HG02885 (cell line): Measurements from ENCODE around the gene SLC49A3.
A peak's percentile ranks its signal among the peaks of the same experiment; 100 is the strongest.
"Not testable (repeated sequence)": the region's sequence is repeated elsewhere in the genome, so short reads cannot be mapped to it uniquely, and the experiment has no call there.

Experiments
- ATAC-seq: cut with Tn5 transposase; IDR thresholded peaks from one replicate; pipeline ENCODE4 v1.9.1; 2021; ENCODE audit warnings: mild to moderate bottlenecking; ENCODE audit not compliant: unreplicated experiment, poor library complexity

Gene SLC49A3

DNA sequence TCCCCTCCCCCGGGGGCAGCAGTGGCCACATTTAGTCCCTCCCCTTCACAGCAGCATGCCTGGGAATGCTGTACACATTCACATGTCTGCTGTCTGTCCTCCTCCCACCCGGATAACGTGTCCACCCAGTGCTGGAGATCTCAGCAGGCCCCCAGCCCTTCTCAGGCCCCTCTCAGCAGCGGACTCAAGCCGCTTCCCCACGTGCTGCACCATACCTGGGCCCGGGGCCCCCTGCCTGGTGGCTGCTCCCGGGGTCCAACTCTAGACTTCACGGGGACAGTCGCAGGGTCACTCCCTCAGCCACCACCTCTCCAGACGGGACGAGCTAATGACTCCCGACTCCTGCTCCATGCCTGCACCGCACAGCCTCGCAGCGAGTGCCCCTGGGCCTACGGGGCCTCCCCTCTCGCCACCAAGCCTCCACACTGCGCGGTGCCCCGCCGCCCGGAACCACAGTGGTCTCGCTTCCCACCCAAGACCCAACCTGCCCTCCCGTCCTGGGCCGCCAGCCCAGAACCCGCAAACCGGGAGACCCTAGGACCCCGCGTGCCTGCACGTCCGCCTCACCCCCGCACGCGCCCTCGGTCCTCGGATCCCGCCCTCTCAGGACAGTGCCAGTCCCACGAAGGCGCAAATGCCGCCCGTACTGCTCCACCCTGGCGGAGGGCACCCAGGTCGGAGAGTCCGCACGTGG is 15.4 kb upstream of the SLC49A3 start:
- ATAC-seq: no peak

DNA sequence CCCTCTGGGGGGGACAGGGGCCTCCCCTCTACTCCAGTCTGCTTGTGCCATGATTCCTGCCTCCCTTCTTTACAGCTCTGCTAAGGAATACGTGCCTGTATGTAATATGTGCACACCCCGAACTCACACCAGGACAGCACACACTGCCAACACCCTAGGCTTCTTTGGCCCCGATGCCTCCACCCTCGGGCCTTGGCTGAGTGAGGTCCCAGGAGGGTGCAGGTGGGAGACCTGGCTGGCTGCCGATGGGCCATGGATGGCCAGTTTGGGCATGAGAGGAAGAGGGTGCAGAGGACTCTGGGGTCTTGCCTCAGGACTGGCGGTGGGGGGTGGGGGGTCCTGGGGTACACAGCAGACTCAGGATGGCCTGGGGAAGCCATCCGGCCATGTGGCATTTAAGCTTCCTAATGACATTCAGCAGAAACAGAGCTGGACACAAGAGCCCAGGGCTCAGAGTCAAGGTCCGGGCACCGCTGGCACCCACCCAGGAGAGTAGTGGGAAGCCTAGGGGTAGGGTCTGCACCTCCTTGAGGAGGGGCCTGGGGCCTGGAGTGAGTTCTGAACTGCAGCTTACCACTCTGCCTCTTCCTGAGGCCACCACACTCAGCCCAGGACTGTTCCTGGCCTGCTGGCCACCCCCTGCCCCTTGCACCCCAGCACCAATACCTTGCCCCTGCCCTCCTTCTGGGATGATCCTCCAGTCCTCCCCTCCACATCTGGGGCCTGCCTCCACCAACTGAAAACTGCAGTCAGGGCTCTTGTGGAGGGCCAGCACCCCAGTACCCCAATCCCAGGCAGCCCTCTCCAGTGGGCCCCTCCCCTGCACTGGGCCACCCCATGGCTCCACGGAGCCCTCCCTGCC is 14.6 kb upstream of the SLC49A3 start:
- ATAC-seq: no peak

DNA sequence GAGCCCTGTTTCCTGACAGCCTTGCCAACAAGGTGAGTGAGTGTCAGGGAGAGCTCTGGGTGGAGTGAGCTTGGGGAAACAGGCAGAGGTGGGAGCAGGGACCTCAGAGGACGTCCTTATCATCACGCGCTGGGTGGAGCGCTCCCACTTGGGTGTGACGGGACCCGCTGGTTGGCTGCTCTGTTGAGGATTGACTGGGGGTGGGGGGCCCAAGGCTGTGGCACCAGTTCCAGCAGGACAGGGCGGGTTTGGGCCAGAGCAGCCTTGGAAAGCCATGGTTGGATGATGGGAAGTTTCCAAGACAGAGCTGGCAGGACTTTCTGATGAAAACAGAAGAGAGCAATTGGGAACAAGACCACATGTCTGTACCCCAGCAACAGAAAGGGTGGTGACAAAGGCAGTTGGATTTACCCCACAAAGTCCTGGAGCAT is 13.7 kb upstream of the SLC49A3 start:
- no peak for ATAC-seq

DNA sequence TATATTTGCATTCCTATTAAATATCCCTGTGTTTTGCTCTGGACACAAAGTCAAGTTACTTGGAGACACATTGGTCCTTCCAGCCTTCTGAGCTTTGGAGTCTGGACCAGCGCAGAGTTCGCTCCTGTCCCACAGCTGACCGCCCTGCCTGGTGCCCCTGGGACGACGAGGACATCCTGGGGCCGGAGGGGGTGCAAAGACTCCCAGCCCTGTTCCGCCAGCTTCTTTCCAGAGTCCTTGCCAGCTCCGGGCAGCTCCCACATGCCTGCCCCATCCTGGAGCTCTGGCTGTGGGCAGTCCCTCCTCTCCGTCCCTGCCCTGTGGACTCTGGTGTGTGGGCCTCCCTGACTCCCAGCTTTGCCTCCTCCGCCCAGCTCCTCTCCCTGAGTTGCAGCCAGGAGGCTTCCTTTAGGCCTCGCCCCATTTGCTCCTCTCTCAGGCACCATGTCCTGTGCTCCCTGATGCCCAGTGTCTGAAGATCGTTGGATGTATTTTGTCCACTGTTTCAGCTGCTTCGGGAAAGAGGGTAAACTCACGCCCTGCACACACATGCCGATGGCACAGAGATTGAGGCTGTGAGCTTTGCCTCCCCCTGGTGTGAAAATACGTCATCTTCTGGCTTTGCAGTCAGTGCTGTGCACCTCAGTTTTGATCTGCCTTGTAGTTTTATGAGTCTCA is 11.8 kb upstream of the SLC49A3 start:
- no peak for ATAC-seq

DNA sequence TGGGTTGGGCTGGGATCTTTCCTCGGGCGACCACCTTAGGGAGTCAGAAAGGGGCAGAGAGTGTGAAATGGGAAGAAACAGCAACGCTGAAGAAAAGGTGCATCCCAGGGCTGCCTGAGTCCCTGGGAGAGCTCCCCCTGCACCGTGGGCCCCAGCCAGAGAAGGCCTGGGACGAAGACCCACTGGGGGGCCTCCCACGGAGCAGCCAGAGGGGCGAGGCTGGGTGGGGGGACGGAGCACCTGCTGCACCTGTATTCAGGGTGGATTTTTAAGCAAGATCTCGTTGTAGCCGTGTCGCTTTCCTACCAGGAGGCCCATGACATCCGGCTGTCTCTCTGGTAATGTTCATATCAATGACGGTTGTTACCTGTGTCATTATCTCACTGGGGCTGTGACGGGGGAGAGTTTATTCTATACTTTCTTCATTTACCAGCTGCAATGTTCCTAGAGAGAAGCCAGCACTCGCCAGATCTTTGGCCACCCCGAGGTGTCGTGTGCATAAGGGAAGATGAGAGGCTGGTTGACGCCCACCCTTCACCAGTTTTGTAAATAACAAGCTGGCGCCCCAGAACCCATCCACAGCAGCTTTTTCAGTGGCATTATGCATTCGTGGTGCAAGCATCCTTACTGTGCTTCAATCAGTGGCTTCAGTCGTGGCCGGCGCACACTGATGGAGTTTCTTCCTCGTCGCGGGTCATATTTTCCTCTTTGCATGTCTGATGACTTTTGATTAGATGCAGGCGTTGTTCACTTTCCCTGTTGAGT is 11.0 kb upstream of the SLC49A3 start:
- no peak for ATAC-seq

DNA sequence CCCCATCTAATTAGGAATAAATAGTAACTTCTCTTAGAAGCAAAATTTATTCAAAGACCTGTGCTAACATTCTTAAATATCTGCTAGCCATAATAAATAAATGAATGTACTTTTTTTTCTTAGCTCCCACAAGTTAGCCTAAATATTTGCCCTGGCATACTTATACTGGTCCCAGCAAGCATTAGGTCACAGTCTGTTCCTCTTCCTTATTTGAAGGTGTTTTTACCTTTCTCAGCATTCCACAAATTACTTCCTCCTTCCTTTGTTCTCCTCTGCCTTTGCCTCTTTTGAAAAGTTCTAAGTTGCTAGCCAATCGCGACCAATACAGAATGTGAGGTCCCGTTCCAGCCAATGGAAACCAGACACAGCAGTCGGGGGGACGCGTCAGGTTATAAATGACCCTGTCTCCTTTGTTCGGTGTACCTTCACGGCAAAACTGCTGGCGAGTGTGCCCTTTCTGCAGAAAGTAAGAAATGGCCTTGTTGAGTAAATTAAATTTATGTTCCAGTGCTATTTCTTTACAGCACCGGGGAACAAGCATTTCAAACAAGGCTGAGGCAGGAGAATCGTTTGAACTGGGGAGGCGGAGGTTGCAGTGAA is 5.5 kb upstream of the SLC49A3 start:
- ATAC-seq: not testable (repeated sequence)

DNA sequence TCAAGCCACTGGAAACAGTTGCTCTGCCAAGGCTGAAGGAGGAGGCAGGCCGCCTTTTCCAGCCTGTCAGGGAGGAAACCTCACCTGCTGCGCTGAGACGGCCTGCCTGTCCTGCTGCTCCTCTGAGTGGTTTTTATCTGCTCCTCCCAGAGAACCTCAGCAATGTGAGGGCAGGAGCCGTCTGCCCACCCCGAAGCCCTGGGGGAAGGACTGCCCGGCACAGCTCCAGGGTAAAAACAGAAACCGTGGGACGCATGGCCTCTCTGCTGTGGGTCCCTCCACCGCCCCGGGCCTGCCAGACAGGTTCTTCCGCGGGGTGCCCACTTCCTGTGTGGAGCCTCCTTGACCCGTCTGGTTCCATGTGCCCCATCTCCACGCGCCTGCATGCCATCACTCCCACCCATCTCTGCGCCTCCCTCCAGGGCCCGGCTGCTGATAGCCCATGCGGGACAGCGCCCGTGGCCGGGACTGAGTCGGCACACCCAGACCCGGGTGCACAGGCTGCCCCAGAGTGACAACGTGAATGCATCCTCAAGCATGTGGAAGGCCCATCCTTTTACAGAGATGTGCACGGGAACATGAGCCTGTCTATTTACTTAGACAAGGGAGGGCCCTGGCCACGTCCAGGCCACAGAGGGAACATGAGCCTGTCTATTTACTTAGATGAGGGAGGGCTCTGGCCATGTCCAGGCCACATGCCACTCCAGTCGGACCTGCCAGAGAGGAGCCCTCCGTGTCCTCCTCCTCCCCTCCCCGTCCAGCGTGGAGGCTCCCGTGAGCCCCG is 4.0 kb upstream of the SLC49A3 start:
- ATAC-seq: no peak

DNA sequence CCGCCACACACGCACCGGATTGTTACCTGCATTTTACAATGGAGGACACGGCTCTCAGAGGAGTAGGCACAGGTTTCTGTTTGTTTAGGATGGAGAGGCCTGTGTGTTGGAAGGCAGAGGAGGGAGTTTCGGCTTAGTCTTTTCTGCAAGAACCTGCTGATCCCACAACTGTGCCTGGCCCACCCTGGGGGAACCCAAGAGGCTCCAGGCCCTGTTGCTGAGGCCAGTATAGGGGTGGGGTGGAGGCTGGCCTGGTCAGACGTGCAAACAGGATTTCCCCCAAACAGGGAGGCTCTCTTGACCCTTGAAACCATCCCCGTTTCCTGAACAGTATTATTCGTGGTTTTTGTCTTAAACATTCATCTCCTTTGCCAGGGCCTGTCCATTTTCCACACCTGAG is 772 bp upstream of the SLC49A3 start:
- no peak for ATAC-seq

DNA sequence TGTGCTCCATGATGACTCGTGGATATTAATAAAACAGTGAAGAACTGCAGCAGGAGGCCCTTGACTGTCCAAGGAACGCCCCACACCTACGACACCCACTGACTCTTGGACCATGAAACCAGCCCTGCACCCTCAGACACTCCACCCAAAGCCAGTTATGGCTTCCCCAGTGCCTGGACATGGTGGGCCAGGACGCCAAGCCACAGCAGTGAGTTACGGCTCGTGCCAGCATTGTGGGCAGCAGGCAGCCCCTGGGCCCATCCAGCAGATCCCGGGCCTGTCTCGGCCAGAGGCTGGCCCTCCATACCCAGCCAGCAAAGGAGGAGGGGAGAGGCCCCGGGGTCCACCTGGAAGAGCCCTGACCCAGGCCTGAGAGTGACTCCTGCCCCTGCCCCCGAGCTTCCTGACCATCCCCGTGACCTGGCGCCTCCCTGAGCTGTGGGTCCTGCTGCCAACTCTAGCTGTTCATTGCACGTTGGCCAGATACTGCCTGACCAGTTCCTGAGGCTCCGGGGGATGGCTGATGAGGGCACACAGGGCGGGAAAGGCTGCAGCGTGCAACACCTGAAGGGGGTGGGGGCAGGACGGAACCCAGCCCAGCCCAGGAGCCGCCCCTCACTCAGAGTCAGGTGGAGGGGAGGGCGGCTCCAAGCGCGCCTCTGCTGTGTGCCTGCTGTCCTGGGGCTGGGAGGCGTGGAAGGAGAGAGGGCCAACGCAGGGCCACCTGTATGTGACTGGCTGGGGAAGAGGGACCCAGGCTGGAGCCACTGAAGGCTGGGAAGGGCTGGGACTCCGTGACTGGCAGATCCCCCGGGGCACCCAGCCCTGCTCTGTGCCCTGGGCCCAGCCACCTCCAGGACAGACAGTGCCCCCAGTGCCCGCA is 739 bp downstream of the SLC49A3 start:
- ATAC-seq: no peak

DNA sequence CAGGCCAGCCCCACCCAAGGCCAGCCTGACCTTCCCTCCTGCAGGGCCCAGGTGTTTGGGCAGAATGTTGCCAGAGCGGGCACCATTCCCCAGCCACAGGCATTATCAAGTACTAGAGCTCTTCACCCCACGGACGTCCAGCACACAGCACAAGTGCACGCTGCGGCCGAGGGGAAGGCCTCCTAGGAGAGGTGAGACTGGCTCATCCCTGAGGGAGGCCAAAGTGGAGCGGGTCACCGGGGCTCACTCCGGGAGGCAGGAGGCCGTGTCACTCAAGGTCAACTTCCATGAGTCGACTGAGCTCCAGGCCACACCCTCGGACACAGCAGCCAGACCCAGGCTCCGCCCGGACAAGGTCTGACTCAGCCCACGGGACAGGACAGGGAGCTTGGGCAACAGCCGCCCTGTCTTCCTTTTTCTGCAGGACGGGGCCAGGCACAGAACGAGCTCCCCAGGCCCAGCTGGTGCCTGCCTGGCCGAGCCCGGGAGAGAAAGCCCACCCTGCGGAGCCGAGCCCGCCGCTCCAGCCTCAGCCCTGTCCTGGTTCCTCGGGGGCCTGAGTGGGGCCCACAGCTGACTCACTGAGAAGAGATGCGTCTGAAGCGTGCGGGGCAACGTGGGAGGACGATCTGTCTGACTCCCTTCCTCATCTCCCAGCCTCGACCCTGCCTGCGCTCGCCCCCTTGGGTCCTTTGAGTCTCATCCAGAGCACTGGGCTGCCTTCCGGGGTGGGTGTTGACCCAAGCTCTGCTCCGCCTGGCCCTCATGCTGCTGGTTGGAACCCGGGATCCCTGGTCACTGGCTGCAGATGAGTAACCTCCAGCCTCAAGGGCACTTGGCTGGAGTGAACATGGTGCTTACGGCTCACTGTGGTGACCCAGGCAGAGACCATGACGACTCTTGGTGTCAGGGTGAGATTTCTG is 1.6 kb downstream of the SLC49A3 start:
- ATAC-seq: no peak

DNA sequence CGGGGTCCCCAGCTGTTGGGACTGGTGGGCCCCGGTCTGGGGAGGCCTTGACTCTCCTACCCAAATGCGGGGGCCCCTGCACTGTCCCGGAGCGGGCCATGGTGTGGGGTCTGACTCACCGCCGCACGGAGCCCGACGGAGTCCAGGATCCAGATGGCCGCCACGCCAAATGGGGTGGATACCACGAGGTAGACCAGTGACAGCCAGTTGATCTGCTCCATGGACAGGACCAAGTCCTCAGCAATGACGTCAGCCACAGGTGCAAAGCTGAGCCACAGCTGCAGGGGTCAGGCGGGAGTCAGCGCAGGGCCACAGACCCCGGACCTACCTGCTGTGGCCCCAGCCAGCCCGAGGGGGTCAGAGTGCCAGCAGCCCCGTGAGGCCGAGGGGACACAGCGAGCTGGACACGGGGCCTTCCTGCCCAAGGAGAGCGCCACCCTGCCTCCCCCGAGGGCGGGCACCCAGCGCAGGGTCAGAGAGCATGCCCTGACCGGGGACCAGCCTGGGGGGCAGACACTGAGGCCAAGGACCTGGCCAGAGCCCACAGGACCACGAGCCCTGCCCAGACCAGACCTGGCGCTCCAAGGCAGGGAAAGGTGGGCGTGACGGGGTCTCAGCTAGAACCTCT is 2.4 kb downstream of the SLC49A3 start:
- ATAC-seq: no peak

DNA sequence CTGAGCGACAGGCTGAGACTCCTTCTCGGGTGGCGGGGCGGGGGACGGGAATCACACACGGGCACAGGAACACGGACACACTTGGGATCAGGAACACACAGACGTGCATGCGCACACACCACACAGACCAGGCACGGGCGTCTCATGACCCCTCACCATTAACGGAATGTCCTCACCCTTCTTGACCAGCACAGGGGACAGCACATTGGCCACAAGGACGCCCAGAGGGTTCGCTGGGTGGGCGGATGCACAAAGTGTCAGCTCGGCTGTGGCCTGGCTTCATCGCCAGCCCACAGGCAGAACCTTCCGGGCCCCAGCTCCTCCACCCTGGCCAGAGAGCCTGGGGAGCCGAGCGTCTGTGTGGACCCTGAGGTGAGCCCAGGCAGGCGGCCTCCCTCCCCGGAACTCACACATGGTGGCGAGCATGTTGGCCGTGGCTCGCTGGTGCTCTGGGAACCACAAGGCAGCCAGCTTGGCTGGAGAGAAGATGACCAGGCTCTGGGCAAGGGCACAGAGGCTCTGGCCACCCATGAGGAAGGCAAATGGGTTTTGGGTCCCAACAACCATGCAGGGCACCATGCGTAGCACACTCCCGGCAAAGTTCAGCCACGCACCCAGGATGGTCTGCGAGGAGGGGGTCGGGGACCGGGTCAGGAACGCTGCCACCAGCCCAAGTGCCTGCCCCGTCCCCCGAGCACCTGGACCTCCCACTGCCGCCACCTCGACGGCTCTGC is 3.1 kb downstream of the SLC49A3 start:
- ATAC-seq: no peak

DNA sequence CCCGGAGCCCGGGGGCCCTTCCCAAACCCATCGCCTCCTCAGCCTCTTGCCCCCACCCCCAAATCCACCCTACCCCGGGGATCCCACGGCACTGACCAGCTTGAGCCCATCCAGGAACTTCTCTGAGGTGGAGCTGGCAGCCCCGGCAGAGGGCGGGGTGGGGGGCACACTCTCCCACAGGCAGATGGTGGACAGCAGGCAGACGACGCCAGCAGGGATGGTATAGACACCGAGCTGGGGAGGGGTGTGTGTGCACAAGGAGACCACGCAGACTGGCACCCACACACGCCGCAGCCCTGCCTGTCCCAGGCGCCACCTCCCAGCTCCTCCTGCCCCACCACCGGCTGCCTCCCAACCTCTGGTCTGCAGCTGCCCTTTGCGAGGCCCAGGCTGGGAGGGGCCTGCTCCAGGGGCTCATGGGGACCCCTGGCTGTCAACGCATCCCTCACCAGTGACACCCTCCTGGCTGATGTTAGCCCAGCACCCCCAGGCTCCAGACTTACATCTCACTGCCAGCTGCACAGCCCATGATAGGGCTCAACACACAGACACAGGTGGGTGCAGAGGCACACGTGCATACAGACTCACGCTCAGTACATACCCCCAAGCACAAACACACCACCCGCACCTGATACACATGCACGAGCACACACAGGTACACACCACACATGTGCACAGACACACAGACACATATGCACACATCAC is 4.2 kb downstream of the SLC49A3 start:
- ATAC-seq: no peak

DNA sequence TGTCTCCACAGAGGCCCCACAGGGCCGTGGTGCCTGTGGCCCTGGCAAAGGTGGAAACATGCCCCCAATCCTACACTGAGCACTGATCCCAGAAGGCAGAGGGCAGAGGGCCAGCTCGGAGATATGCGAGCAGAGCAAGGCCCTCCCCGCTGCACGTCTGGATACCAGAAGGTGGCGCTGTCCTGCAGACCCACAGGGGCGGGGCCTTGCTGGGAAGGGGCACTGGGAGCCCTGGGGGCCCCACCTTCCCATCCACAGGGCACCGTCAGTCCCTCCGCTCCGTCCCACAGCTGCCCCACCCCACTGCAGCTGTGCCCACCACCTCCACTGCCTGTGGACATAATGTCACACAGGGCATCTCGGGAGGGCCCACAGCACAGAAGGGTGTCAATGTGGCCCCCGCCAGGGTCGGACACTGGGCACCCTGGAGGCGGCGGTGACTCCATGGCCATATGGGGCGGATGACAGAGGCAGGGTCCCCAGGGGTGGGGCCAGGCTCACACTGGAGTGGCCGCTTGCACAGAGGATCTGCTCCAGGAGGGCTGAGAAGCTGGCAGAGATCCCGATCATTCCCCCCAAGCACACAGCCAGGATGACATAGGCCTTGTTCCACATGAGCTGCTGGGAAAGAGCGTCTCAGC is 4.8 kb downstream of the SLC49A3 start:
- ATAC-seq: peak; percentile 22

DNA sequence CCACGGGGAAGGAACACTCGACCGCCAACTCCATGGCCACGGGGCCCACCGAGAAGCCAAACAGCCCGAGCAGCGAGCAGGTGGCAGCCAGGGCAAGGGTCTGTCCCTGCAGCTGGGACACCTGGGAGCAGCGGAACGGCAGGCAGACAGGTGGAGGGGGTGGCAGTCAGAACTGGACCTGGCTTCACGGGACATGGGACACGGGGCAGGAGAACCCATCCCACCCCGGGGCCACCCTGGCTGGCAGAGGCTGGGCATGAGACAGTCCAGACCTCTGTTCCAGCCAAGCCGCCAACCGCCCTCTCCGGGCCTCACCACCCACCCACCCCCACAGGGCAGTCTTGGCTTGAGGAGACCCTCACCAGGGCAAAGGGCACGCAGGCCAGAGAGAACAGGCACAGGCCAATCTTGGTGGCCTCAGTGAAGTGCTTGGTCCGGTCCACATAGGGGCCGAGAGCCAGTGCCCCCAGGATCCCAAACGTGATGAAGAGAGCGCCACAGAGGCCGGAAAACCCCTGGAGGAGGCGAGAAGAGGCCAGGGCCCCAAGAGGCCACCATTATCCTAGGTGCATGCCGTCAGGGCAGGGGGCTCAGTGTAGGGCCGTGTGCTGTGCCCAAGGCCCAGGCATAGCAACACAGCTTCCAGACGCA is 5.6 kb downstream of the SLC49A3 start:
- ATAC-seq: no peak
